GM18520 (cell line): Measurements from ENCODE around the gene BCAN.

Experiments used
- ATAC-seq: cut with Tn5 transposase; IDR thresholded peaks from one replicate; pipeline ENCODE4 v1.9.1; 2021; ENCODE audit not compliant: unreplicated experiment

BCAN gene

DNA sequence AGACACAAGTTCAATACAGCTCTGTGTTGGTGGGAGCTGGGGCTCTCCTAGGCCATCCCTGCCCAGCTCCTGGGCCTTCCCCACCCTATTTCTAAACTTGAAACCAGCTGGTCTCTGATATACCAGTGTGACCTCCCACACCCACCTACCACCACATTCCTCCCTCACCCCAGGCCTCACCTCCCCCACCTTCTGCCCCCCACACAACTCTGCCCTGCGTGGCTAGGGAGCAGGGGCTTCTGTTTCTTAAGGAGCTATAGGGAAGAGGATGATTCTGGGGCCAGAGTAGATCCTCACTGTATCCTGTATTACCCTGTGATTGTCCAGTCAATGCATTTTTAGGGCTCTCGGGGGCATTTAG is 18.8 kb downstream of the BCAN start:
- peak; percentile 3 for ATAC-seq

DNA sequence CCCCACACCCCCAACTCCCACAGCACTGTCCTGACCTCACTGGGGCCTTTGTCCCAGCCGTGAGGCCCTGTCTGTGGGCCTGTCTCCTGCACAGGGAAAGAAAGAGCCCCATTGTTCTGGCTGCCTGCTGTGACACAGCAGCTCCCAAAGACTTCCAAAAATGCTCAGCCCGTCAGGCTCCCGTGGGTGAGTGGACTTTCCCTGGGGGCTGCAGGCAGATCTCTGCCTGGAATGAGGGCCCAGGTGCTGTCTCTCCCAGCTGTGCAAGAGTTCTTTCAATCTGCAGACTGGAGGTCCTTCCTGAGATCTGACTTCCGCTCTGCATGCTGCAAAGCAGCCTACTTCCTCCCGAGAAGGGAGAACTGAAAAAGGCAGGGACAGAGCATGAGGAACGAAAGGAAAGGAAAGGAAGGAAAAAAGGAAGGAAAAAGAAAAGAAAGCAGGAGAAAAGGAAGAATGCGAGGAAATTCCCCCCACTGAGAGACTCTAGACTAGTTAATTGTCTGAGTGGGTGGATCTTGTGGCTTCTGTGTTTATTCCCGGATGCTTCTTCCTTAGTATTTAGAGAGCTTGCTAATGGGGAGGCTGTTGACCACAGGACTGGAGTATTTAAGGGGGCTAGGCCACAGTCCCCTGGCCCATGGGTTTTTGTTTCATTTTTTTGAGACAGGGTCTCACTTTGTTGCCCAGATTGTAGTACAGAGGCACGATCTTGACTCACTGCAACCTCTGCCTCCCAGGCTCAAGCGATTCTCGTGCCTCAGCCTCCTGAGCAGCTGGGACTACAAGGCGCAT is 20.3 kb downstream of the BCAN start:
- no peak for ATAC-seq

DNA sequence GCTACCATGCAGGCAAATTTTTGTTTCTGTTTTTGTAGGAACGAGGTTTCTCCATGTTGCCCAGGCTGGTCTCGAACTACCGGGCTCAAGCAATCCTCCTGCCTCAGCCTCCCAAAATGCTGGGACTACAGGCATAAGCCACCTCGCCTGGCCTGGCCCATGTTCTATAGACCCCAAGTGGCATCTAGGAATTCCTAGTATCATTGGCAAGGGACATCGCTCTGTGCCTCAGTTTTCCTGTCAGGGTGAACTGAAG is 20.8 kb downstream of the BCAN start:
- ATAC-seq = no peak

DNA sequence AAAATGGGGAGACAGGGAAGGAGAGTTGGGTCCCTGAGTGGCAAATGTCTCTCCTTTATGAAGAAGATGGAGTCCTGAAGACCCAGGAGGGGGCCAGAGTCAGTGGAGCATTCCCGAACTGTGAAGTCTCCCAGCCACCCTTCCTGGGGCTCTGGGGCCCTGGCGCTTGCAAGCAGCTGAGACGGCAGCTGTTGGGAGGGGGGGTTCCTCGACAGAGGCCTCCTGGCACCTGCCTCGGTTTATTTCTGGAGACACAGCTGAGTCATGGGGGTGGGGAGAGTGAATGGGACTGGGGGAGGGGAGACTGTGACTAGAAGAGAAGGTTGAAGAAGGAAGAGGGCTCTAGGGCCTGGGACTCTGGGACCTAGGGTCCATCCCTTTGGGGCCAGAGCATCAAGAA is 21.3 kb downstream of the BCAN start:
- no peak for ATAC-seq

DNA sequence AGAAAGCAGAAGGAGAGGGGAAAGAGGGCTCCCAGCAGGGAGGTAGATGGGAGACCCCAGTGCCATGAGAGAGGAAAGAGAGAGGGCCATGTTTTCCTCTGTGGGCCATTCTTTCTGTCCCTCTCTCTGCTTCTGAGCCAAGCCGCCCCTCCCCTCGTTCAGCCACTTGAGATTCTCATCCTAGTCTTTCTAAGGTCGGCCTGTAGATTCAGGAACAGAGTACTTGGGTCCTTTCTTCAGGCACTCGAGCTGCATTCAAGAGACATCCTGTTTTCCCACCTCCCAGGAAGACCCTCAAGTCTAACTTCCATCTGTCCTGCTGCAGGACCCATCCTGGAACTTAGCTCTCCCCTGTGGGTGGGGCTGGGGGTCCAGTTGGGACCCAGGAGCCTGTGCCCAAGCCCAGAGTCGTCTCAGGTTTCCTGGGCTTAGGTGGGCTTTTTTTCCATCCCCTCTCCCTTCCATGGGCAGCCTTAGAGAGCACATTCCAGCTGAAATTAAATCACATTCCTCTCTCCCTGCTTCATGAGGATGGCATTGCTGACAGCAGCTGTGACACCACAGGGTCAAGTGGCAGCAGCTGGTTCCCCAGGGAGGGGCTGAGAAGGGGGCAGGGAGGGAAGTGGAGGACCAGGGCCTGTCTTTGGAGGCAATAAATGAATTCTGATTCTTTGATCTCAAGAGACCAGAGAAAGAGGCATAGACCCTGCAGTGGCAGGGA is 22.3 kb downstream of the BCAN start:
- no peak for ATAC-seq

DNA sequence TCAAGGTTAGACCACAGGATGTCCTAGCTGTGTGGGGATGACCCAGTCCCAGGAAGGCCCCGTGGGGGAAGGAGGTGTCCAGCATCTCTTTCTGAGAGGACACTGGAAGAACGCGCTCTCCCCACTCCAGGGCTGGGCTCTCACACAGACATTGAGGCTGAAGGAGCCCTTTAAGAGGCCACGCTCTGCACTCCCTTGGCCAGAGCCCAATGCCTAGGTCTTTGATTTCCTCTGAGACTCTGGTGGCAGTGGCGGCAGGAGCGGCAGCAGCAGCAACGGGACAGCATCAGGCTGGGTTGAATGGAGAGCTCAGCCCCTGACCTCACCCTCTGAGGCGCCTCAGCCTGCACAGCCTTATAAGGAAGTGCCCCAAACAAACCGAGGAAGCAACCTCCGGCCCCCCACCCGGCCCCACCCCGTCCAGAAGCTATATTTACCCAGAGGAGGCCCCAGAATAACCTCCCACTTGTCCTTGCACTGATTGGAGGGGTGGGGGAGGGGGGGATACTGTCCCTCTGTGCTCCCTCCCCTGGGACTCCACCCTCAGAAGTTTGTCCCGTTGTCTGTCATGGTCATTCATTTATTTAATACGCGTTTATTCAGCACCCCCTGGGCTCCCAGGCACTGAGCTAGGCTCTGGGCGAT is 23.0 kb downstream of the BCAN start:
- ATAC-seq = no peak

DNA sequence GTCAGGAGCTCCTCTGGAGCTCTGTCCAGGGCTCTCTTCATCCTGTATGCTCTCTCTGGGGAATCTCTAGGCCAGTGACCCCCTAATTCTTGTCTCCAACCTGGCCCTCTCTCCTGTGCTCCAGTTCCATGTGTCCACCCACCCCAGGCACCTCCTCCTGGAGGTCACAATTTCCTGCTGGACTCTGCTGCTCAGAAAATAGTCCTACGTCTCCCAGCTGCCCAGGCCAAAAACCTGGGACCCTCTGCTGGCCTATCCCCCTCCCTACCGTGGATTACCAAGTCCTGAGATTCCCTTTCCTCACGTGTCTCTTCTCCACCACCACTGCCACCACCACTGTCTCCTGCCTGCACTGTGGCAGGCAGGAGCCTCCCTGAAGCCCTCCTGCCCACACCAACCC is 23.6 kb downstream of the BCAN start:
- no peak for ATAC-seq

DNA sequence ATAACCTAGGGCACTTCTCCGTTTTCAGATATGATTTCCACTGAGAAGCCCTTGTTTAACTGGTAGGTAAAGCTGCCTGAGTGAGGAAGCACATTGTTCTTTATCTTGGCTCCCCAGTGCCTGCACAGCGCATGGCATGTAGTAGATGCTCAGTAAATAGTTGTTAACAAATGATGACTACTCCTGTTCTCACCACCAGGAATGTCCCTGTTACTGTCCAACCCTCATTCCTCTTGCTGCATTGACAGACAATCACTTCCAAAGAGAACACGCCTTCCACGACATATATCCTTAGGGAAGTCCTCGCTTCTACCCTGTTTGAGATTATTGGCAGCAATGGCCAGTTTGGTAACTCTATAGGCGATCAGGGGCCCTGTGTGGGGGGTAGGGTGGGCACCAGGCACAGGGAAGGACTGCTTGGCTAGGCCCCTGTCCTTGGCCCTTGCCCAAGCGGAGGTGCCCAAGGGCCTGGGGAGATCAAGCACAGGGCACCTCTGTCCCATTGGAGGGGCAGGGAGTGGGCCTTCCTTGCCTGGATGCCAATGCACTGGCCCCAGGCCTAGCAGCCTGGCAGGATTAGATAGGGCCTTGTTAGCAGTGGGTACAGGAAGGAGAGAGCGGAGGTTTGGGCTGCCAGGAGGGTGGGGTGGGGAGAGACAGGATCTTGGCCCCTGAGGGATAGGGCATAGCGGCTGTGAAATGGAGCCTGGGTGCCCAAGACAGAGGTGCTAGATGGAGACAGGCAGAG is 25.1 kb downstream of the BCAN start:
- no peak for ATAC-seq

DNA sequence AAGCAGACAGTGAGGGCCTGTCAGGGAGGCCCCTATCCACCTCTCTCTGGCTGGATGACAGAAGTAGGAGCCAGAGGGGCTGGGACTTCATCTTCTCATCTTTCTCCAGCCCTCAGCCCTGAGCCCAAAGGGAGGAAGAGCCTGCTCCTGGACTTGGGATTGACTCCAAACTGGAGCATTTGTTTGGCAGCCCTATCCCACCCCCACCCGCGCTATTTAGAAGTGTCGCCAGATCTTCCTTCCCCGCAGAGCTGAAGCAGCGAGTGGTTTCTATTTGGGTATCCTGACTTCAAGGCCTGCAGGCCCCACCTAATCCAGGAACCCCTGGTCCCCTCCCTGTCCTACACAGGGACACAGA is 25.7 kb downstream of the BCAN start:
- ATAC-seq = no peak

DNA sequence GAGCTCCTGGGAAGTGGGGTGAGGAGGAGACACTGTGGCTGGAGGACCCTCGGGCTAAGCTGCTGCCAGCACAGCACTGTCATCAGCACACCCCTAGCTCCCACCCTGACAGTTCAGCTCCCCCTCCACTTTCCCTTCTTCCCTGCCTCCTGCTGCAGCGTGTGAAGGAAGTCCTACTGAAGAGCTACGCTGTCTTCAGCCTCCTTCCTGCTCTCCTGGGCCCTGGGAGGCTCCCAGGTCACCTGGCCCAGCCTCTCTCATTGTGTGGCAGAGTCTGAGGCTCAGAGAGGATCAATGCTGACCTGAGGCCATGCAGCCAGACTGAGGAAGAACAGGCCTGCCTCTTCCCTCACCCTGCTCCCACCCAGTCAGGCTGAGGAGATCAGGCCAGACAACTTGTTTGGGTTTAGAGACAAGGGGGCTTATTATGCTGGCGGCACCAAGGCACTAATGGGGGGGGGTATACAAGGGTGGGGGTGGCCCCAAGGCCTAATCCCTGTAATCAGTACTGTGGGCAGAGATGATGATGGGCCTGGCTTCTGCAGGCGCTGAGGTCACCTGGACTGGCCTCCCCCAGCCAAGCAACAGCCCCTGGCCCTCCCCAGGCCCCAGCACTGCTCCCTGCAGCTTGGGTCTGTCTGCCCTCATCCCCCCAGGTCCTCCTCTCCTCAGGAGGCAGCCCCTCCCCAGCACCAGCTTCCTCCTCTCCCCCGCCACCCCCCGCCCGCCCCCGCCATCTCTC is 26.2 kb downstream of the BCAN start:
- ATAC-seq = no peak

DNA sequence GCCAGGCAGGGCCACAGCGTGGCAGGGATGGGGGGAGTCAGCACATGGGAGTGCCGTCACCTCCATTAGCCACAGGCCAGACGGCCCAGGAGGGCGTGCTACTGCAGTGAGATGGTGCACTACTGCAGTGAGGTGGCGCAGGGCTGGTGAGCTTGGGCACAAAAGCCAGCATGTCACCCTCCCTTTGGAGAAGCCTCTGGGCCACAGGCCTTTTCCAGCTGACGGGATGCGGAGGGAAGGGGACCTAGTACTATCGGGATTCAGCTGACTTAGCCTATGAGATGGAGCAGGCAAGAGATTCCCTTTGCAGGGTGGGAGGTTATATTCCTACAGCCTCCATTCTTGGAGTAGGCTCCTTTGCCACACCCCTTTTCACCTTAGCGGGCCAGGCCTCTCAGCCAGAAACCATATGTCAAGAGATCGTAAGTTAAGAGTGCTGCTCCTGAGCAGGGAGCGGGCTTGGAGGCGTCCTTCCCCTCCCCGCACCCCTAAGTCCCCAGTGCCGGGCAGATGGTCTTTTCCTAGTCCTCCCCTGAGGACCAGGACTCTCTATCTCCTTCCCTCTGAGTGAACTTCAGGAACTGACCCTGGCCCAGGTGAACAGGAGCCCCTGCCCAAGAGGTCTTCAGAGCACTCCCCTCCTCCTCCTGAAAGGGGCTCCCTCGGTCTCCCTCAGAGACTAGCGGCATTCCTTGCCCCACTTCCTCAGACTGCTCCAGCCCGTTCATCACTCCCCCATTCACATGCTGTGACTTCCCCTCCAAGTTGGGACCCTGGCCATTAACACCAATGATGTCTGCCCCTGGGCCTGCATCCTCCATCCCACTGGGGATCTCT is 27.1 kb downstream of the BCAN start:
- no peak for ATAC-seq

DNA sequence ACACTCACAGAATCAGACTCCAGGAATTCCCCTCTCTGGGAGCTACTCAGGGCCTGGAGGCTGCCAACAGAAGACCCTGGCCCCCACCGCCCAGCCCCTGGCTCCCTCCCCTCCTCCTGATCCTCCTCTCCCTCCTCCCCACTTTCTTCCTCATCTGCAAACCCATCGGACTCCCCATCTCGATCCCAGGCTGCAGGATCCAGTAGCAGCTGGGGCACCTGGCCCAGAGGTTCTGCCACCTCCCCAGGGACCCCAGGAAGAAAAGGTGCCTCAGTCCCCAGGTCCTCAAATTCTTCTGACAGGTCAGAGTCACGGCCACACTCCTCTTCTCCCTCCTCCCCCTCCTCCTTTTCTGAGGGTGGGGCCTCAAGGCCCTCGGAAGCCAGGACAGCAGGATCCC is 27.9 kb downstream of the BCAN start:
- no peak for ATAC-seq

DNA sequence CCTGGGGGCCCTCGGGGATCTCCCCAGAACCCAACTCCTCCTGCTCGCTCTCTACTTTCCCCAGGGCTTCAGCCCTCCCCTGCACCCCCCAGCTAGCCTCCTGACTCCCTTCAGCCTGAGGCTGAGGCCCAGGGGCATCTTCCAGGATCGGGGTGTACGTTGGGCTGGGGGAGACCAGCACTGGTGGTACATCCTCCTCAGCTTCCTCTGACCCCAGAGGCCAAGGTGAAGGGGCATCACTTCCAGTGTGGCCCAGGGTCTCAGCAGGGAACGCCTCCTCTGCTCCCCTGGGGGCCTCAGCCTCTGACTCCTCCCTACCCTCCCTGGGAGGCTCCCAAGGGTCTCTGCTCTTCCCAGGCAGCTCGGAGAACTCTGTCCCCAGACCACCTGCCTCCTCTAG is 28.4 kb downstream of the BCAN start:
- ATAC-seq = no peak

DNA sequence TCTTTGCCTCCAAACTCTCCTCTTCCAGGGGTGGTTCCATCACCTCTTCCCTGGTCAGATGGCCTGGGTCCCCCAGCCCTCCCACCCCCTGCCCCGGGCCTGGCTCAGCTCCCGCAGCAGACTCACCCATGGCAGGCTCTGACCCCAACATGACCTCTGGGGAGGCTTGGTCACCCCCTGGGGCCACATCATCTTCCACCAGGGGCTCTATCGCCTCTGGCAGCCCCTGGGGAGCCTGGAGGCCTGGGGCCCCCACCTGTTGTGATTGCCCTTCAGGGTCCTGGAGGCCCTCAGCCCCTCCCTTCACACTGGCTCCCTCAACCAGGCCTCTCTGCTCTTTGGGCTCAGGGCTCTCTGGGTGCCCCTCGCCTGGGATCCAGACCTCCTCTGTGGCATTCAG is 28.9 kb downstream of the BCAN start:
- ATAC-seq = no peak

DNA sequence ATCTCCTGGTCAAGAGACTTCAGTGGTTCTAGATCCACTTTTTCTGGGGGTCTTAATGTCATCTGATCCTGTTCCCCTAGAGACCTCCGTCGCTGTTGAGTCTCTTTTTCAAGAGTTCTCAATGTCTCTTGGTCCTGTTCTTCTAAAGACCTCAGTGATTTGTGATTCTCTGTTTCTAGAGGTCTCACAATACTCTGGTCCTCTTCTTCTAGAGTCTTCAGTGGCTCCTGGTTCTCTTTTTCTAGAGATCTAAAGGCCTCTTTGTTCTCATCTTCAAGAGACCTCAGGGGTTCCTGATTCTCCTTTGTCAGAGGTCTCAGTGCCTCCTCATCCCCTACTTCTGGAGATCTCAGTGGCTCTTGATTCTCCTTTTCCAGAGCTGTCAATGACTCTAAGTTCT is 29.9 kb downstream of the BCAN start:
- no peak for ATAC-seq

DNA sequence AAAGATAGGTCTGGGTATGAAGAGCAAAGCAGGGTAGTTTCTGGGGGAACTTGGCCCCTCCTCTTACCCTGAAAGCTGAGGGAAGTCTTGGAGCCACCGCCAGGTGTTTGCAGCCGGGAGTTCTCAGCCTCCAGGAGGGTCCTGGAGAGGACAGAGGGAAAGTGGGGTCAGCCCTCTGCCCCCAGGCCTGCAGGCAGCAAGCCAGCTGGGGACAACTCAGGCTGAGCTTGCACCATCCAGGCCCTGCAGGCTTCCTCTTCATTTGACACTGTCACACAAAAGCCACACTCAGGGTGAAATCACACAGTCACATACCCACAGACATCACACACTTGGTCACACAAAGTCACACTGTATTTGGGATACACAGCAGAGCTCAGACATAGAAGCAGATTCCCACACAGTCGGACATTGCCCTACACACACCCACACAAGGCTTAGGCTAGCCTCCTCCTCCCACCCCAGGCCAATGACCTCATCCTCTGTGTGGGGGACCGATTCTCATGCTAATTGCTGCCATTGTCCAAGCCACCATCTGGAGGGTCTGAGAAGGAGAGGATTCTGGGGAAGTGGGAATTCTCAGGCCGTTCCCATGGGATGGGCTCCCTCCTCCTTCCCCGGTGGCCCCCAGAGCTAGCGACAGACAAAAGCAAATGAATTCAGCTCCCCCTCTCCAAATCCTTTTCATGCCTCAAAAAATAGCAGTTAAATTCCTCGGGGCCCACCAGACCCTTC is 31.6 kb downstream of the BCAN start:
- ATAC-seq = no peak

DNA sequence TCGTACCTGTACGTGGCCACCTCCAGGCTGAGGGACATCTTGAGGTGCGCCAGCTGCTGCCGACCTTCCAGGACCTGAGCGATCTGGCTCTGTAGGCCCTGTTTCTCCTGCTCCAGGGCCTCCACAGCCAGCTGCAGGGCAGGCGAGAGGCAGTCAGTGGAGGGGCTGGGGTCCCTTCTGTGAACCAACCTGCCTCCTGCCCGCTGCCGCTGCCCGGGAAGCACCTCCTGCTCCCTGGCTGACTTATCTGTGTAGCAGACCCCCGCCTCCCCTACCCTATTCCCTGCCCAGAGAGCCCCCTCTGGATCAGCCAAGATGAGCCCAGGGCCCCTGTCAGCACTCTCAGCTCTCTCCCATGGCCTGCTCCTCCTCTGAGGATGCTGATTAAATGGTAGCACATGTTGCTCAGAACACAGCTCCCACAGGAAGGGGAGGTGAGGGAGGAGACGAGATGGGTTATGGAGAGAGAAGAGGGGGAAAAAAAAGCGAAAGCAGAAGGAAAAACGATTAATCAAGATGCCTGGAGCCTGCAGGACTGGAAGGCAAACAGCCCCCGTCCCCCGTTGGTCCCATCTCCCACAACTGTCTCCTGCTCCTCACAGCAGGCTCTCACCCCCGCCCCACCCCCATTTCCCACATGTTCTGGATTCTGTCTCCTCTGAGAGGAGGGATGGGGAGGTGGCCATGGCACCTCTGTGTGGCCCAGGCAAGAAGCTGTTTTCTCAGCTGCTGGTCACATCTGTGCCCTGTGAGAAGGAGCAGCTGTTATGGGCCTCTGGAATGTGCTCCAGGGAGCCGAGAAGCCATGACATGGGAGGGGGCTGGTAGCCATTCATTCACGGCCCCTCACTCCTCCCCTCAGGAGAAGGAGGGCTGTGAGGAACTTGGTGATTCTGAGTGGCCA is 33.5 kb downstream of the BCAN start:
- ATAC-seq = no peak

DNA sequence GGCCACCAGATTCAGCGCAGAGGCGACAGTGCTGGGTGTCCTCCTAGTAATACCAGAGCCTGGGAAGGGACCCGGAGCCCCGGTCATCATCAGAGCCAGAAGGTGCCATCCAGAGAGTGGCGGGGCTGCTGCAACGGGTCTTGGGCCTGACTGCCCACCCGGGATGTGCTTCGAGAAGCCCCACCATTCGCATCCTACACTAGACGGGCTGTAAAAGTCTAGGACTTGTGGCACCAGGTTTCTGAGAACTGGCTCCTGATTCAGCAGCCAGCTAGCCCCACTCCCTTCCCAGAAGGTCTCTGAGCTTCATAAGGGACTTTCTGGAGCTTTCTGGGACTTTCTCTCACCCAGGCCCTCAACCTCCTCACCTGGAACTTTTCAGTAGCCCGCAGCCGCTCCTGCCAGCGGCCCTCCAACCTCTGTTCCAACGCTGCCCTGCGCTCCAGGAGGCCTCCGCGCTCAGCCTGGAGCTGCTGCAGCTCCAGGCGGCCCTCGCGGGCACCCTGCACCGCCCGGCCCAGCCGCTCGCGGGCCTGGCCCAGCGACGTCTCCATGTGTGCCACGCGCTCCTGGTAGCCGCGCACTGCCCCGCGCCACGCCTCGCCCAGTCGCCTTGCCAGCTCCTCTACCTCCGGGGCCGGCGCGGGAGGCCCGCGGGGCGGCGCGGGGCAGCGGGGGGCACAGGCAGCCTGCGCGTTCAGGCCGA is 34.4 kb downstream of the BCAN start:
- ATAC-seq = no peak
